Esophagus muscularis mucosa (tissue), 4 donors: ENCODE data around the gene ZNF580.

ENCODE experiments used
- CTCF ChIP-seq, 3 experiments: fragments of 200-600 bp in 2 of 3; fragments of 450-650 bp in 1 of 3; sonication (generic) in 2 of 3; IDR thresholded peaks; one replicate each; pipeline ENCODE4 v1.5.1; 2017 to 2019; ENCODE audit warnings: antibody characterized with exemption in 3 of 3, mild to moderate bottlenecking in 2 of 3, moderate library complexity in 1 of 3
- EP300 ChIP-seq: sonication (generic); formaldehyde crosslinking; IDR thresholded peaks from one replicate; pipeline ENCODE4 v1.6.1; 2017; ENCODE audit warnings: antibody characterized with exemption
- POLR2A ChIP-seq: fragments of 450-650 bp; IDR thresholded peaks from one replicate; pipeline ENCODE4 v1.6.1; 2017; ENCODE audit warnings: antibody characterized with exemption, moderate library complexity, mild to moderate bottlenecking, low read depth

GRCh38 chr19:55678121-55678671 lies 37.4 kb downstream of the ZNF580 start:
- TF ChIP-seq CTCF (IDR thresholded peaks at IDR 0.05) (no peak), POLR2A (no peak), EP300 (no peak)
